Muscle of back (tissue), 11 donors: ENCODE measurements around the gene LRP8. TPM values are rescaled to one million over a fixed set of nuclear protein-coding genes. Genes with fewer than 3 reads are reported as not detected.
A peak's percentile ranks its signal among the peaks of the same experiment; 100 is the strongest.

Source experiments
- DNase-seq, 3 donors: peaks; one replicate each; pipeline versions ENCODE4 v3.0.0 to v3.0.0-alpha.2; 2013
- polyA plus RNA-seq, 10 donors: library from polyadenylated mRNA; unstranded; fragments of 120-200 nt; gene quantifications; one replicate each; pipeline ENCODE4 v1.2.1, GENCODE V29; 2013; ENCODE audit not compliant: insufficient read length in 10 of 10

LRP8 gene
- polyA plus RNA-seq, 10 donors, result 3.5 to 9.1 (median 5.5) TPM

GRCh38 chr1:53262000-53262399, 65.9 kb downstream of the LRP8 start:
- DNase-seq, result no peak

- DNase-seq, result no peak
Observed at GRCh38 chr1:53260631-53261247, 67.1 kb downstream of the LRP8 start.

GRCh38 chr1:53259932-53260331, 67.9 kb downstream of the LRP8 start:
- DNase-seq, result no peak

- no peak for DNase-seq
Observed at GRCh38 chr1:53258216-53258615, 69.7 kb downstream of the LRP8 start.

DNA sequence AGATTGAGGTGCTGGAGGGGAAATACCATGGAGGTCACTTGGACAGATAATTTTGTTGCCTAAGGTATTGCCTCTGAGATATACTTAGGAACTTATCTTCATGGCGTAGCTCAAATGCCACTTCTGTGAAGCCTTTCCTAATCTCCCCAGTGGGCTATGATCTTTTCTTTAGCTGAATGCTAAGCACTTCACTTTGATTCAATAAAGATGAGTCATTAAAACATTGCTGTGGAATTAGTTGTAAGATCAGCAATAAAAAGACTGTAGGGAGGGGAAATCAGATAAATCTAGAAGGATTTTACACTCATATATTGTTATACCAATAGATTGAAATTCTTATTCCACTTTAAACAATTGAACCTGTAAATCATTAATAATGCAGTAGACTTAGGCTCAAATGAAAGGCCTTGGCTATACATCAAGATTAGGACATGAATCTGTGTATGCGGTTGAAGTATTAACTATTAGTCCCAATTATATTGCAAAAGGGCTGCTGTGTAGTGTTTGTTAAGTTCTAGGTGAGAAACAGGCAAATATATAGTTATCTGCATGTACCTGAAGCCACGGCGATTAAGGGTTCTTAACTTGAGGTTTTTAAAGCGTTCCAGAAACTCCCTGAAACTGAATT, 70.3 kb downstream of the LRP8 start:
- DNase-seq, result no peak

DNA sequence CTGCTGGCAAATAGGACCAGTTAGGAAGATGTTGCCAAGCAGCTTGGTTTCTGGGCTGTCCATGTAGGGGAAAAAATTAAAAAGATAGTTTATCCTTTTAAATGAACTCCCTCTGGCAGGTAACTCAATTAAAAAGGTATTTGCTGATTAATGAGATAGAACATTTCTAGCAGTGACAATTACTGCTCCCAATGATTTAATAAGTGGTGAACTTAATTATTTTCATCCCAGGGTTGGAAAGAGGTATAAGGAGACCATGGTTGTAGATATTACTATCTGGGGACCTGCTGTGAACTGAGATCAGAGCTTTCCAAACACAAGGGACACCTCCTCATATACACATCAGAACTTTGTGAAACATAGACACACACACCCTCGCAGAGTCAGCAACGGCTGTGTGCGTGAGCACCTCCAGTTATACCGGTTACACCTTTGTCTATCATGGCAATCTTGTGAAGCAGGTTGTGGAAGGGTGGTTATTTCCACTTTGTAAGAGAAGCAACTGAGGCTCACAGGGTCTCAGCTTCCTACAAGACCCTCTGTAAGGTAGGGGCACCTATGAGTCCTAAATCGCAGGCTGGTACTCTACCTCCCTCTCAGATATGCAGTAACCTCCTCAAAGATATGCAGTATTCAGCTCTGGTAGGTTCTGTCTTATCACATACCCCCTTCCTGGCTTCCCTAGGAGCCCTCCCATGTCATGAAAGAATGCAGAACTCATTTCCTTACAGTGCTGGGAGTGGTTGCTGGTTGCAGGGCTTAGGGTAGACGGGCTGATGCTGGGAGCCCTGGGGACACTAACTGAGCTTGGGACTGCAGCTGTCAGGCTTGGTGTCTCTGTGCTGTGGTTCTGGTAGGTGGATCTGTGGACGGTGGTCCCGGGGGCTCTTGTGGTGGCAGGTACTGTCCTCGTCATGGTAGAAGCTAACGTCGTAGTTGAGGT, 71.1 kb downstream of the LRP8 start:
- DNase-seq, result no peak

GRCh38 chr1:53255031-53255430, 72.8 kb downstream of the LRP8 start:
- no peak for DNase-seq

GRCh38 chr1:53254011-53254640, 73.7 kb downstream of the LRP8 start:
- DNase-seq, result no peak

DNA sequence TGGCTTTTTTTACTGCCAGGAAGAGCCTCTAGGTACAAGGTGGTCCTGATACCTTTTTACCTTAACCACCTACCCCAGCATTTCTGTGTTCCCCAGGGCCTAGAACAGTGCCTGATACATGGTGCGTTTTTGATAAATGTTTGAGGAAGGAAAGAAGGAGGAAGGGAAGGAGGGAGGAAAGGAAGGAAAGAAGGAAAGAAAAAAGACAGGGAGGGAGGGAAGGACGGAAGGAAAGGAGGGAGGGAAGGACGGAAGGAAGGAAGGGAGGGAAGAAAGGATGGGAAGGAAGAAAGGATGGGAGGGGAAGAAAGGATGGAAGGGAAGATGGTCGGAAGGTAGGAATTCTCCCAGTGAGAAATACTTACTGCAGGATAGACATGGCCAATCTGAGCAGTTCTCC, 77.5 kb downstream of the LRP8 start:
- DNase-seq, result no peak

DNA sequence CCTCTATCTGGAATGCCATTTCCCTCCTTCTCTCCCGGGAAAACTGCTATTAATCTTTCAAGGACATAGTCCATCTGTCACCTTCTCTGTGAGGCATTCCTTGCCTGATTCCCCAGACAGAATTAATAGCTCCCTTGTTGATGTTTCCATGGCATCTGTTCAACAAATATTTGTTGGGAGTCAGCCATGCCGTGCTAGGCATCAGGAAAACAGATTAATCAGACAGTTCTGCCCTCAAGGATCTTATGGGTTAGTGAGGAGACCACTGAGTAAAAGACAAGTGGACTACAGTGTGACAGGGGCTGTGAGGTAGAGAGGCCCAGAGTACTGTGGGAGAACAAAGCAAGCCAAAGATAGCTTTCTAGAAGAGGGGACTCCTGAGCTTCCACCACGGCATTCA, 78.2 kb downstream of the LRP8 start:
- DNase-seq, result no peak

GRCh38 chr1:53246261-53247134, 81.4 kb downstream of the LRP8 start:
- peak in 1 of 3 donors; percentile 87 for DNase-seq

DNA sequence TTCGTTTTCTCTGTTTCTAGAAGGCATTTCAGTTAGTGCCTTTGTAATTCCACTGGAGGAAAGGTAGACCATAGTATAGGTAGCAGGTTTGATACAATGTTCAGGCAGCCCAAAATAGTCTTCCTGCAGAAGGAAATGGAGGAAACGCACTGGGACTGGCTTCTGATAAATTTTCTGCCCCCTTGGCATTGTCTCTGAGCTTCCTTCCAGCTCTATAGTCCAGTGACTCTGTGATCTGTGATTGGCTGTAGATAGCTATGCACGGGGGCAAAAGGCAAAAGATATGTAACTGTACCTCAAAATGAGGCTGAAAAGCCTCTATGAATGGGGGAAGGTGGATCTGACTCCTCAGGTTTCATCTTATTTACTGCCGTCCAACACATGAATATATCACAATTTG, 83.7 kb downstream of the LRP8 start:
- DNase-seq, result no peak

DNA sequence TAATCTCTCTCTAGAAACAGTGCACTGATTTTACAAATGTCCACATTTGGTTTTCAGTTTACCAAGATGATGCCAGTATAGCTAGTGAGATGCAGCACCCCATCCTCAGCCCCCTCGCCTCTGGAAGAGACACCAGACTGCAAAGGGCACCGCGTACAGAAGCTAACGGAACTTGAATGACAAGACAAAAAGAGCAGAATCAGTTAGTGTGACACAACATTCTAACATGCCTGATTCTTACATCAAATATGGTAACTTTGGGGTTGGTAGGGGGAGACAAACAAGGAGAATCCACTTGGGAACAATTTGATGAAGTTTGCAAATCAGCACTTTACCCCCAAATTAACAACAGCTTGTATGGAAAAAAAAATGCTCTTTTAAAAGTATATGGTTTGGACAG, 85.5 kb downstream of the LRP8 start:
- DNase-seq, result no peak

- no peak for DNase-seq
Observed at GRCh38 chr1:53241828-53242227, 86.0 kb downstream of the LRP8 start.

DNA sequence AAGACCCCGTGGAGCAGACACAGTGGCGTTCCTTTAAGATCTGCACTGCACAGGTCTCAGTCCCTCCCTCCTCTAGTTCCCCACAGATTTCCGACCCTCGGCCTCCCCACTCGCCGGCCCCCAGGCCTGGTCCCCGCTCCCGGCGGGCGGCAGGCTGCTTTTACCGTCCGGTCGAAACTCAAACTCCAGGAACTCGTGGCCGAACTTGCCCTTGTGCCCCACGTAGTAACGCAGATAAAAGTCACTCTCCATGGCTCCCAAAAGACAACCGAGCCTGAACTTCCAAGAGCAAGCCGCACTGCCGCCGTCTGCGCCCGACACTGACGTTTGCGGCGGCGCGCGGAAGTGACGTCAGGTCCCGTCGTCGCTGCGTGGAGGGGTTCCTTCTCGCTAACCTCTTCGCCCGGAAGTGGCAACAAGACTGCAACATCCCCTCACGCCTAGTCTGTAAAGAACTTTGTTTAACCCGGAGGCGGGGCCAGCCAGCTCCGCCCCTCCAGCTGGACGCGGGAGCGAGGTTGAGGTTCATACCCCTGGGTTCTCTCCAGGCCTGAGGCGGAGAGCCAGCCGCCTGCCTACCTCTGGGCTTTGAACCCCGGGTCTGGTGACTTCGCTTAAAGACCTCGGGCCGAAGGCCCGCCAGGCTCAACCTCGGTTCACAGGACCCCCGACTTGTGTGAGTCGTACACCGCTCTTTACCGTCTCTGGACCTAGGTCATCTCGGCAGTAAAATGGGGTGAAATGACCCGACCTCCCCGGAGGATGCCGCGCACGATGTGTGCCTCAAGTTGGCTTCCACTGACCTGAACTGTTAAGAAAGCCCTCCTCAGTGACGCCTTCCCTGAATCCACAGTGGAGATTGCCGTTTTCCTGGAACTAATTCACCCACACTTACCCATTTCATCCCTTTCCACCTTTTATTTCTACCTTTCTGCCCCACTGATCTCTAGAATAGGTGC, 89.4 kb downstream of the LRP8 start, which contains the start of gene MAGOH:
MAGOH (minus strand) TSS at position 322 of the 959 bp plus-strand sequence; CDS start at position 252, 70 bp downstream.
- DNase-seq, result peak; percentile 93 to 98 (median 96)

DNA sequence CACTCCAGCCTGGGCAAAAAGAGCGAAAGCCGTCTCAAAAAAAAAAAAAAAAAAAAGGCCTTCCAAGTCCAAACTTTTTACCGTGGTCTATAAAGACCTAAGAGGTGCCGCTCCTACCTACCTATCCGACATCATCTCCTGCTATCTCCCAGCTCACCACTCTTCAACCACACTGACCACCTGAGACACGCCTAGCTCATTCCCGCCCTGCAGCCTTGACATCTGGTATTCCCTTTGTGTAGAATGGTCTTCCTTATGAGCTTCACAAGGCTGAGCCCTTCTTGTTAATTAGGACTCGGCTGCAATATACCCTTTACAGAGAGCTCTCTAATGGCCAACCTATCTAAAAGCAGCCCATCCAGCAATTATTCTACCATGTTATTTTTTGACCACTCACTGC, 90.2 kb downstream of the LRP8 start:
- no peak for DNase-seq

- no peak for DNase-seq
Observed at GRCh38 chr1:53220962-53221286, 106.9 kb downstream of the LRP8 start.

- DNase-seq, result peak; percentile 89 to 99 (median 94)
Observed at GRCh38 chr1:53220171-53220961, 107.5 kb downstream of the LRP8 start, which contains the start of gene CZIB. Gene CZIB, minus strand, starts transcription at chr1:53220634. Its CDS starts 59 bp downstream, at chr1:53220575.

DNA sequence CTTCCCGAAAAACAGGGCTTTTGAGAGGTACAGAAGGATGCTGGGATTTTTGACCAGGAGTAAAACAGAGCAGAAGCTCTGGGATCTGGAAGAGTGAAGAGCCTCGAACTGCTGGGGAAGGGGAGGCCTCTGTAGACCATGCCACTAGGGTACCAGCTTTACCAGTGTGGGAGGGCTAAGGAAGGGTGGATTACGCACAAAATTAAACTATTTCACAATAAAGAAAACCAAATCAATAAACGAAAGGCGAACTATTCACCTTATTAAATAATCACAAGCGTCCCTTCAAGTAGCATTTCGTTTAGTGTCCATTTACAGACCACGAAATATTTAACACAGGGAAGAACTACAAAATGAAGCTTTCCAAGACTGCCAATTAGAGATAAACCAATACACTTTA, 108.2 kb downstream of the LRP8 start:
- no peak for DNase-seq
